HL-60 (cell line): ENCODE data around the gene ERVMER34-1.

Experiments
- CTCF ChIP-seq: IDR thresholded peaks from one replicate; pipeline ENCODE4 v1.5.1; 2011; ENCODE audit warnings: low read length, control low read depth, inconsistent platforms; ENCODE audit not compliant: insufficient read depth
- GABPA ChIP-seq: IDR thresholded peaks from 2 replicates; pipeline ENCODE4 v1.6.1; 2012; ENCODE audit warnings: low read depth
- POLR2AphosphoS5 ChIP-seq: IDR thresholded peaks from 2 replicates; pipeline ENCODE4 v1.6.1; 2012; ENCODE audit warnings: low read depth
- REST ChIP-seq: IDR thresholded peaks from 2 replicates; pipeline ENCODE4 v1.6.1; 2012; ENCODE audit warnings: low read depth; ENCODE audit not compliant: insufficient replicate concordance

- no peak for TF ChIP-seq REST
- no peak for TF ChIP-seq CTCF
- peak; percentile 59; the same call in 1 of the 2 replicates for TF ChIP-seq POLR2AphosphoS5
- no peak for TF ChIP-seq GABPA
These were observed 33.1 kb downstream of the ERVMER34-1 start for GRCh38 chr4:52718123-52718522.
